ENCODE data around the gene HSDL1.

HSDL1 gene

DNA sequence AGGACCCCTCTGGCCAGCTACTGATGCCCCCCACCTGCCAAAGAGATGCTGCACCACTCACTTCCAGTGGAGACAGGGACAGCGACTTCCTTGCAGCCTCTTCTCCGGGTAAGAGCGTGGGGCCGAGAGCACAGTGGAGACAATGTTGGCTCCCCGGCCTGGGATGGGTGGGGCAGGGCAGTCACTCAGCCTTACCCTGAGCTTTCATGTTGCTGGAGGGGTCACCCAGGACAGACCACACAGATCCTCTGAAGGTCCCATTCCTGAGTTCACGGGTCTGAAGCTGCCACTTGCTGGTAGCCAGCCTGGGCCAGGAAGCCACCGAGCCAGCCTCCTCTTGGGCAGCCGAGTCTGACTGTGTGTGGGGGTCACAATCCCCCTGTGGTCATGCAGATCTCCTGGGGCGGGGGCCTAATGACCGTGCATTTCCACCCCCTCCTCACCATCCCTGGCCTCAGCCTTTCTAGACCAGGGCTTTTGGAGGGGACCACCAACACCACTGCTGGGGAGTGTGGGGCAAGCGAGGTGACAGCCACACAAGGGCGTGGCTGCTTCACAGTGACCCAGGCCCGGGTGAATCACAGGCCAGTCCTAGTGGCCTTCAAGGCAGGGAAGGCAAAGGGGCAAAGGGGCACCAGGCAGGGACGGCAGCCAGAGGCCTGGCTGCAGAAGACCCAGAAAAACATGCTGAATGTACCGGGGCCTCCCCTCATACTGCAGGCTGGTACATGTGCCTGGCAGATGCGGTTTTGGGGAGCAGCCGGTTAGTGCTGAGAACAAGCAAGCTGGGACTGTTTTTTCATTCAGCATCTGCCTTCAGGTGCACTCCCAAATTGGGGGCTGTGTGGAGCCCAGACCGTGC, 31.4 kb upstream of the HSDL1 start:
- Histone ChIP-seq H3K36me3 (ENCODE audit: control insufficient read depth in 1 of 2, insufficient read depth in 2 of 2, low read length in 2 of 2) (peaks cover 11 to 25% of the 10 kb centered on the region in 2 donors), H3K4me1 (ENCODE audit: control insufficient read depth in 1 of 2, insufficient read depth in 2 of 2, low read length in 2 of 2) (peaks cover 18 to 25% of the 10 kb centered on the region in 2 donors), H3K9me3 (ENCODE audit: control insufficient read depth in 1 of 2, low read length in 2 of 2) (no peaks in the 10 kb centered on the region), H3K9ac (ENCODE audit: low read depth in 1 of 2, low read length in 2 of 2) (no peak overlapping the region), H3K27ac (ENCODE audit: low read depth, low read length) (peak overlapping the region; percentile 68), H3K4me3 (ENCODE audit: low read depth in 1 of 2, low read length in 2 of 2) (no peak overlapping the region), H3K27me3 (ENCODE audit: control insufficient read depth in 1 of 2, insufficient read depth in 2 of 2, low read length in 2 of 2) (no peaks in the 10 kb centered on the region)

DNA sequence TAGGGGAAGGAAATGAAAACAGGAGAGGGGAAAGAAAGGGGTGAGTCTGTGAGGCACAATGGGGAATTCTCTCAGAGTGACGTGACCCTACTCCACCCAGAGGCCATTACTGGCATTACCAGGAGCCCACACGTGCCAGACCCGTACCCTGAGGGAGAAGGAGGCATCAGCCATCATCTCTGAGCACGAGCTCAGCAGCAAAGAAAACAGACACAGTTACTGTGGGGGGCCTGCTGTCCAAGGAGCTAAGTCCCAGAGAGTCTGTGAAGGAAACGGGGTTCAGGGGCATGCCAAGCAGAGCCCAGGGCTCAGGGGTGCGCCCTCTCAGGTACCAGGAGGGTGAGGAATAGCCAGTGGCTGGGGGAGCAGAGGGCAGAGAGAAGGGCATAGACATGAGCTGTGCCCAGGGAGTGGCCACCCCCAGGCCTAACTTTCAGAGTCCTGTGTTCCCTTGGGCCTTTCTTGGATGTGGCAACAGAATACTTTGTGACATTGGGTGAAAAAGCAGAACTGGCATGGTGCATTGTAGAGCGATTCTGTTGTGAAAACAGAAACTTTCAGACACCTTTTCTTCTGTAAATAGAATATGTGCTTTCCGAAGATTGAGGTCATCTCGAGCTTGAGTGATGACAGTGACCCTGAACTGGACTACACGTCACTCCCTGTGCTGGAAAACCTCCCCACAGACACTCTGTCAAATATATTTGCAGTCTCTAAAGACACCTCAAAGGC, 30.5 kb upstream of the HSDL1 start:
- Histone ChIP-seq H3K4me1 (ENCODE audit: control insufficient read depth in 1 of 2, insufficient read depth in 2 of 2, low read length in 2 of 2) (peaks cover 18 to 25% of the 10 kb centered on the region in 2 donors), H3K4me3 (ENCODE audit: low read depth in 1 of 2, low read length in 2 of 2) (no peak overlapping the region), H3K9ac (ENCODE audit: low read depth in 1 of 2, low read length in 2 of 2) (no peak overlapping the region), H3K36me3 (ENCODE audit: control insufficient read depth in 1 of 2, insufficient read depth in 2 of 2, low read length in 2 of 2) (peaks cover 8 to 15% of the 10 kb centered on the region in 2 donors), H3K27me3 (ENCODE audit: control insufficient read depth in 1 of 2, insufficient read depth in 2 of 2, low read length in 2 of 2) (no peaks in the 10 kb centered on the region), H3K27ac (ENCODE audit: low read depth, low read length) (no peak overlapping the region), H3K9me3 (ENCODE audit: control insufficient read depth in 1 of 2, low read length in 2 of 2) (no peaks in the 10 kb centered on the region)

DNA sequence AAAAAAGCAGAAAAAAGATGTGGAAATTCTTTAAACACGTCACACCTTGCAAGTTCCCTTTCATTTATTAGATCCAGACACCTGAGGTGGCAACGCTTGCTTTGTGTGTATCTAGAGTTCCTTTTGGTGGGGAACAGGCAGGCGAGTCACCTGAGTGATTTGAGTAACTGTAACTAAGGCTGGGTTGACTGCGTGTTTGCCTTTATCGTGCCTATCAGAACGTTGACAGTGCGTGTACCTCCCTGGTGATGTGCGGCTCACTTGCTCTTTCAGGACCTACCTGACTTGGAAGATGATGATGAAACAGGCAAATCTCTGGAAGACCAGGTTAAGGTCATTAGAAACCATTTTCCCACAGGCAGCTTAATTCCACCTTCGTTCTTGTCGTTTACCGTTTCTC, 29.4 kb upstream of the HSDL1 start:
- Histone ChIP-seq H3K27ac (ENCODE audit: low read depth, low read length) (no peak overlapping the region), H3K4me3 (ENCODE audit: low read depth in 1 of 2, low read length in 2 of 2) (no peak overlapping the region)

DNA sequence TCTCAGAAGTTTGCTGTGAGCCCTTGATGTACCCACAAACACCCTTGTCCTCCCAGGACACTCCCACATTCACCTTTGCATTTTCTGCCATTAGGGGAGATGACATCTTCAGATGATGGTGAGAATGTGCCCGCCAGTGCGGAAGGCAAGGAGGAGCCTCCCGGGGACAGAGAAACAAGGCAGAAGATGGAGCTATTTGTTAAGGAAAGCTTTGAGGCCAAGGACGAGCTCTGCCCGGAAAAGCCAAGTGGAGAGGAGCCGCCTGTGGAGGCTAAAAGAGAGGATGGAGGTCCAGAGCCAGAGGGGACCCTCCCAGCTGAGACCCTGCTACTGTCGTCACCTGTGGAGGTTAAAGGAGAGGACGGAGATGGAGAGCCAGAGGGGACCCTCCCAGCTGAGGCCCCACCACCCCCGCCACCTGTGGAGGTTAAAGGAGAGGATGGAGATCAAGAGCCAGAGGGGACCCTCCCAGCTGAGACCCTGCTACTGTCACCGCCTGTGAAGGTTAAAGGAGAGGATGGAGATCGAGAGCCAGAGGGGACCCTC, 24.9 kb upstream of the HSDL1 start:
- Histone ChIP-seq H3K9ac (ENCODE audit: low read depth in 1 of 2, low read length in 2 of 2) (no peak overlapping the region), H3K9me3 (ENCODE audit: control insufficient read depth in 1 of 2, low read length in 2 of 2) (no peaks in the 10 kb centered on the region), H3K4me1 (ENCODE audit: control insufficient read depth in 1 of 2, insufficient read depth in 2 of 2, low read length in 2 of 2) (no peaks in the 10 kb centered on the region), H3K36me3 (ENCODE audit: control insufficient read depth in 1 of 2, insufficient read depth in 2 of 2, low read length in 2 of 2) (no peaks in the 10 kb centered on the region), H3K27me3 (ENCODE audit: control insufficient read depth in 1 of 2, insufficient read depth in 2 of 2, low read length in 2 of 2) (no peaks in the 10 kb centered on the region), H3K27ac (ENCODE audit: low read depth, low read length) (no peak overlapping the region), H3K4me3 (ENCODE audit: low read depth in 1 of 2, low read length in 2 of 2) (no peak overlapping the region)

More for the DNA sequence above, 29.4 kb upstream of the HSDL1 start:
- H3K9me3 ChIP-seq (ENCODE audit: control insufficient read depth in 1 of 2, low read length in 2 of 2), result no peaks in the 10 kb centered on the region
- H3K36me3 ChIP-seq (ENCODE audit: control insufficient read depth in 1 of 2, insufficient read depth in 2 of 2, low read length in 2 of 2), result peaks cover 6 to 11% of the 10 kb centered on the region in 2 donors
- H3K27me3 ChIP-seq (ENCODE audit: control insufficient read depth in 1 of 2, insufficient read depth in 2 of 2, low read length in 2 of 2), result no peaks in the 10 kb centered on the region
- H3K9ac ChIP-seq (ENCODE audit: low read depth in 1 of 2, low read length in 2 of 2), result no peak overlapping the region
- H3K4me1 ChIP-seq (ENCODE audit: control insufficient read depth in 1 of 2, insufficient read depth in 2 of 2, low read length in 2 of 2), result peaks cover 18 to 25% of the 10 kb centered on the region in 2 donors

DNA sequence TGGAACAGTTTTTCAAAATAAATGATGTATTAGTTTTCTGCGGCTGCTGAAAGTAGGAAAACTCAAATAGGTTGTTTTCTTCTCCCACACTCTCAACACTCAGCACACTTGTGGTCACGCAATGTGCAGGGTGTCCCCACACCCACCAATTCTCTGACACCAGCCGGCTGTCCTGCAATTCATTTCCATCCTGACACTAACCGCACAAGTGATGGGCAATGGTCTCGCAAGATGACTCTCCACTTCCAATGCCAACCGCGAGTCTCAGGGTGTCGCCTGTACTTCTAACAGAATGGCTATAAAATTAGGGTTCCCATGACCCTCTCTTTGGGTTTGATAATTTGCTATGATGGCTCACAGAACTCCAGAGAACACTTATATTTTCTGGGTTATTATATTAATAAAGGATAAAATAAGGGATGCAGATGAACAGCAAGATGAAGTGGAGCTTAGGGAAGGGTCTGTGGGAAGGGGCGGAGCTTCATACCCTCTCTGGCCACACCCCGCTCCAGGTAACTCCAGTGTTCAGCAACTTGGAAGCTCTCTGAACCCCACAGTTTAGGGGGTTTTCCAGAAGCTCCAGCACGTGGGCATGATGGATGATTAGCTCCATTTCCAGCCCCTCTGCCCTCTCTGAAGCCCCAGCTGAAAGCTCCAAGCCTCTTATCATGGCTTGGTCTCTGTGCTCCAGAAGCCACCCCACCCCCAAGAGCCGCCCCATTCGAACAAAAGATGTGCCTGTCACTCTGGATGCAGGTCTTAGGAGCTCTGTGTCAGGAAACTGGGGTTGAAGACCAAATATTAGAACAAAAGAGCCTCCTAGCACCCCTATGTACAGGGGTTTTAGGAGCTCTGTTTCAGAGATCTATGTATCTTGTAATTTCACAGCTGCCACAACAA, 22.1 kb upstream of the HSDL1 start:
- no peaks in the 10 kb centered on the region for H3K27me3 ChIP-seq (ENCODE audit: control insufficient read depth in 1 of 2, insufficient read depth in 2 of 2, low read length in 2 of 2)
- H3K36me3 ChIP-seq (ENCODE audit: control insufficient read depth in 1 of 2, insufficient read depth in 2 of 2, low read length in 2 of 2), result no peaks in the 10 kb centered on the region
- H3K4me3 ChIP-seq (ENCODE audit: low read depth in 1 of 2, low read length in 2 of 2), result no peak overlapping the region
- no peak overlapping the region for H3K27ac ChIP-seq (ENCODE audit: low read depth, low read length)
- H3K9me3 ChIP-seq (ENCODE audit: control insufficient read depth in 1 of 2, low read length in 2 of 2), result no peaks in the 10 kb centered on the region
- H3K4me1 ChIP-seq (ENCODE audit: control insufficient read depth in 1 of 2, insufficient read depth in 2 of 2, low read length in 2 of 2), result no peaks in the 10 kb centered on the region
- no peak overlapping the region for H3K9ac ChIP-seq (ENCODE audit: low read depth in 1 of 2, low read length in 2 of 2)

DNA sequence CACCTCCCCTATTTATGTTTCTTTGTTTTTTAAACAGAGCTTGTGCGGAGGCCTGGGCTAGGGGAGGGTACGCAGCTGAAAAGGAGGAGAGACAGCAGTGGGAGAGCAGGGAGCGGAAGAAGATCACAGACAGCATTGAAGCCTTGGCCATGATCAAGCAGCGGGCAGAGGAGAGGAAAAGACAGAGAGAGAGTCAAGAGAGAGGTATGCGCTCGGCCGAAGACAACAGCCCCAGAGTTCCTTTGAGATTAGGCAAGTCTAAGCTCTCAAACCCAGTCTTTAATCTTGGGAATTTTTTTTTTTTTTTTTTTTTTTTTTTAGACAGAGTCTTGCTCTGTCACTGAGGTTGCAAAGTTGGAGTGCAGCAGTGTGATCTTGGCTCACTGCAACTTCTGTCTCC, 20.8 kb upstream of the HSDL1 start:
- H3K9me3 ChIP-seq (ENCODE audit: control insufficient read depth in 1 of 2, low read length in 2 of 2), result no peaks in the 10 kb centered on the region
- H3K36me3 ChIP-seq (ENCODE audit: control insufficient read depth in 1 of 2, insufficient read depth in 2 of 2, low read length in 2 of 2), result no peaks in the 10 kb centered on the region
- H3K27ac ChIP-seq (ENCODE audit: low read depth, low read length), result no peak overlapping the region
- no peaks in the 10 kb centered on the region for H3K4me1 ChIP-seq (ENCODE audit: control insufficient read depth in 1 of 2, insufficient read depth in 2 of 2, low read length in 2 of 2)
- H3K9ac ChIP-seq (ENCODE audit: low read depth in 1 of 2, low read length in 2 of 2), result no peak overlapping the region
- no peak overlapping the region for H3K4me3 ChIP-seq (ENCODE audit: low read depth in 1 of 2, low read length in 2 of 2)
- H3K27me3 ChIP-seq (ENCODE audit: control insufficient read depth in 1 of 2, insufficient read depth in 2 of 2, low read length in 2 of 2), result no peaks in the 10 kb centered on the region

DNA sequence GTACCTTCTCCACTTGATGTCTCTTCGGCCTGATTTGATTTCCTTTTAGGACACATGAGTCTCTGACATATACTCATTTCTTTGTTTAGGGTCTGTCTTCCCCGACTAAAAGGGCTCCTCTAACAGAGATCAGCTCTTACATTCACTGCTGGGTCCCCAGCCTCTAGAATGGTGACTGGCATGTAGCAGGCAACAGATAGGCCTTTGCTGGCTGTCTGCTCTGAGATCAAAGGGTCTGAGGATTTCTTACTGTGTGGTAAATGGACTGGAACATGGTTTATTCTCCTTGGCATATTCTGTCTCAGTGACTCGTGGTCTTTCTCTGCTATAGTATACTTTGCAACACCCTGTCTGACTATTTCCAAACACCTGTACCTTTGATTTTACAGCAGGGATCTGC, 16.8 kb upstream of the HSDL1 start:
- H3K9me3 ChIP-seq (ENCODE audit: control insufficient read depth in 1 of 2, low read length in 2 of 2), result no peaks in the 10 kb centered on the region
- no peak overlapping the region for H3K9ac ChIP-seq (ENCODE audit: low read depth in 1 of 2, low read length in 2 of 2)
- H3K27me3 ChIP-seq (ENCODE audit: control insufficient read depth in 1 of 2, insufficient read depth in 2 of 2, low read length in 2 of 2), result peaks cover 0 to 8% of the 10 kb centered on the region in 2 donors
- H3K27ac ChIP-seq (ENCODE audit: low read depth, low read length), result no peak overlapping the region
- H3K4me1 ChIP-seq (ENCODE audit: control insufficient read depth in 1 of 2, insufficient read depth in 2 of 2, low read length in 2 of 2), result no peaks in the 10 kb centered on the region
- H3K4me3 ChIP-seq (ENCODE audit: low read depth in 1 of 2, low read length in 2 of 2), result no peak overlapping the region
- no peaks in the 10 kb centered on the region for H3K36me3 ChIP-seq (ENCODE audit: control insufficient read depth in 1 of 2, insufficient read depth in 2 of 2, low read length in 2 of 2)

DNA sequence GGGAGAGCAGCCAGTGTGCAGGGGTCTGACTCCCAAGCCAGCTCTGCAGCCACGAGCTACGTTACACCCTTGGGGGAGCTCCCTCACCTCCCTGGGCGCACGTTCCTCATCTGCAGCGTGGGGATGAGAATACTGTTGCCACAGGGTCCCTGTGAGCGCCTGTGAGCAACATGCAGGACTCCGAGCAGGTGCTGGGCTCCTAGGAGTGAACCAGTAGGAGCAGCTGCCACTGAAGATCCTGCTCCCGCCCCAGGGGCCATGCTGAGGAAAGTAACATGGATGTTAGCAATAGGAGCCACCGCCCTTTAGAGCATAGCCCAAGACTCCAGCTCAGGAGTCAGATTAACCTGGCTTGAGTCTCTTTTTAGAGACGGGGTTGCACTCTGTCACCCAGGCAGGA, 16.1 kb upstream of the HSDL1 start:
- no peak overlapping the region for H3K9ac ChIP-seq (ENCODE audit: low read depth in 1 of 2, low read length in 2 of 2)
- H3K4me3 ChIP-seq (ENCODE audit: low read depth in 1 of 2, low read length in 2 of 2), result no peak overlapping the region
- H3K27me3 ChIP-seq (ENCODE audit: control insufficient read depth in 1 of 2, insufficient read depth in 2 of 2, low read length in 2 of 2), result peaks cover 0 to 8% of the 10 kb centered on the region in 2 donors
- H3K4me1 ChIP-seq (ENCODE audit: control insufficient read depth in 1 of 2, insufficient read depth in 2 of 2, low read length in 2 of 2), result no peaks in the 10 kb centered on the region
- no peak overlapping the region for H3K27ac ChIP-seq (ENCODE audit: low read depth, low read length)
- no peaks in the 10 kb centered on the region for H3K9me3 ChIP-seq (ENCODE audit: control insufficient read depth in 1 of 2, low read length in 2 of 2)
- no peaks in the 10 kb centered on the region for H3K36me3 ChIP-seq (ENCODE audit: control insufficient read depth in 1 of 2, insufficient read depth in 2 of 2, low read length in 2 of 2)

DNA sequence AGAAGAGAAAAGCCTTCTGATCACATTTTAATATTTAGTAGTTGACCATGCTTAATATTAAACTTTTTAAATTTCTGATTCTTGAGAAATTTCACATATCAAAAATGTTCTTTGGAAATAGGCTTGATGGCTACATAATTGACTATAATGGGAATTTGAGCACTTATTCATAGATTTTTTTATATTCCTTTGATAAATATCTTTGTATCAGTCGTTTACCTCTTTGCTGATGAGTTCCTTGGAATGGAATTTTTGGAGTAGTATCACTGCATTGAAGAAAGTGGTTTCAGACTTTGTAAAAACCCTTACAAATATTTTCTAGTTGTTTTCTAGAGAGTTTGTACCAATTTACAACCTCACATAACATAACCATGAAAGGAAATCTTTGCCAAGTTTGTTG, 14.8 kb upstream of the HSDL1 start:
- peaks cover 0 to 8% of the 10 kb centered on the region in 2 donors for H3K27me3 ChIP-seq (ENCODE audit: control insufficient read depth in 1 of 2, insufficient read depth in 2 of 2, low read length in 2 of 2)
- H3K27ac ChIP-seq (ENCODE audit: low read depth, low read length), result no peak overlapping the region
- no peaks in the 10 kb centered on the region for H3K9me3 ChIP-seq (ENCODE audit: control insufficient read depth in 1 of 2, low read length in 2 of 2)
- no peaks in the 10 kb centered on the region for H3K4me1 ChIP-seq (ENCODE audit: control insufficient read depth in 1 of 2, insufficient read depth in 2 of 2, low read length in 2 of 2)
- H3K9ac ChIP-seq (ENCODE audit: low read depth in 1 of 2, low read length in 2 of 2), result no peak overlapping the region
- no peaks in the 10 kb centered on the region for H3K36me3 ChIP-seq (ENCODE audit: control insufficient read depth in 1 of 2, insufficient read depth in 2 of 2, low read length in 2 of 2)
- H3K4me3 ChIP-seq (ENCODE audit: low read depth in 1 of 2, low read length in 2 of 2), result no peak overlapping the region
